OCI-LY7 (cell line): ENCODE measurements around the gene TNIK.

Source experiments
- EZH2phosphoT487 ChIP-seq: fragments of 200-600 bp; sonication (generic); IDR thresholded peaks from 2 replicates; pipeline ENCODE4 v1.6.1; 2018; ENCODE audit warnings: low read depth, borderline replicate concordance, mild to moderate bottlenecking, mixed run types, antibody characterized with exemption, low read length, moderate library complexity, mixed read lengths
- TF ChIP-seq, protein P1 (sequence below): fragments of 200-600 bp; sonication (generic); conservative IDR thresholded peaks from 2 replicates; pipeline ENCODE4 v1.5.1; 2014; ENCODE audit warnings: mild to moderate bottlenecking, antibody characterized with exemption, low read length, moderate library complexity, mixed read lengths

DNA sequence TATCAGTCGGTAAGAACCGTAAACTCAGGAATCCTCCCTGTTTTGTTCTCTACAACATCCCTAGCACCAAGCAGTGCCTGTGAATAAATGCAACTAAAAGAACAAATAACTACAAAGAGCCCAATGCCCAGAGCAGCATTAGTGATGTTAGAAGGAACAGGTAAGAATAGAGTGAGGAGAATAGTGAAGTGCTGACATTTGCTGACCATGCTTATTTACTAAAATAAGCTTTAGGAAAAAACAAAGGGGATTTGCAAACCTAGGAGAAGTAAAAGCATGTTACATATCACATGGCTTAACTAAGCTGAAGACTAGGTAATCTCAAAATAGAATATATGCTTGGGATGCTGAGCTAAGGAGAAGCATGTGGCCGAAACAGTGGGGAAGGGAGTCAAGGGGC, 247.6 kb downstream of the TNIK start:
- TF ChIP-seq, protein P1, sequence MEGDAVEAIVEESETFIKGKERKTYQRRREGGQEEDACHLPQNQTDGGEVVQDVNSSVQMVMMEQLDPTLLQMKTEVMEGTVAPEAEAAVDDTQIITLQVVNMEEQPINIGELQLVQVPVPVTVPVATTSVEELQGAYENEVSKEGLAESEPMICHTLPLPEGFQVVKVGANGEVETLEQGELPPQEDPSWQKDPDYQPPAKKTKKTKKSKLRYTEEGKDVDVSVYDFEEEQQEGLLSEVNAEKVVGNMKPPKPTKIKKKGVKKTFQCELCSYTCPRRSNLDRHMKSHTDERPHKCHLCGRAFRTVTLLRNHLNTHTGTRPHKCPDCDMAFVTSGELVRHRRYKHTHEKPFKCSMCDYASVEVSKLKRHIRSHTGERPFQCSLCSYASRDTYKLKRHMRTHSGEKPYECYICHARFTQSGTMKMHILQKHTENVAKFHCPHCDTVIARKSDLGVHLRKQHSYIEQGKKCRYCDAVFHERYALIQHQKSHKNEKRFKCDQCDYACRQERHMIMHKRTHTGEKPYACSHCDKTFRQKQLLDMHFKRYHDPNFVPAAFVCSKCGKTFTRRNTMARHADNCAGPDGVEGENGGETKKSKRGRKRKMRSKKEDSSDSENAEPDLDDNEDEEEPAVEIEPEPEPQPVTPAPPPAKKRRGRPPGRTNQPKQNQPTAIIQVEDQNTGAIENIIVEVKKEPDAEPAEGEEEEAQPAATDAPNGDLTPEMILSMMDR = no peak
- TF ChIP-seq EZH2phosphoT487 = no peak
